Stomach (tissue), 4 donors: ENCODE results near the gene NXN.

Experiments
- CTCF ChIP-seq, 7 experiments: fragments of 450-650 bp in 4 of 7; fragments of 200-600 bp in 3 of 7; sonication (generic) in 3 of 7; IDR thresholded peaks; one replicate each; pipeline ENCODE4 v1.5.1; 2016 to 2019; ENCODE audit warnings: antibody characterized with exemption in 7 of 7, control low read depth in 2 of 7, mild to moderate bottlenecking in 1 of 7
- EP300 ChIP-seq: sonication (generic); formaldehyde crosslinking; IDR thresholded peaks from one replicate; pipeline ENCODE4 v1.6.1; 2017; ENCODE audit warnings: antibody characterized with exemption
- POLR2A ChIP-seq, 4 donors: fragments of 450-650 bp; IDR thresholded peaks; one replicate each; pipeline ENCODE4 v1.6.1; 2016; ENCODE audit warnings: antibody characterized with exemption in 4 of 4, control low read depth in 2 of 4, mild to moderate bottlenecking in 1 of 4, moderate library complexity in 1 of 4
- POLR2AphosphoS5 ChIP-seq, 3 donors: sonication (generic); formaldehyde crosslinking; IDR thresholded peaks; one replicate each; pipeline ENCODE4 v1.6.1; 2016; ENCODE audit warnings: antibody characterized with exemption in 3 of 3

- TF ChIP-seq CTCF (IDR thresholded peaks at IDR 0.05): no peak
- no peak for TF ChIP-seq POLR2A (IDR thresholded peaks at IDR 0.05)
- TF ChIP-seq EP300: no peak
- no peak for TF ChIP-seq POLR2AphosphoS5 (IDR thresholded peaks at IDR 0.05)
Measured at GRCh38 chr17:944266-944826, 35.2 kb downstream of the NXN start.
